Measurements from ENCODE around the gene SLC13A3. TPM values are rescaled to one million over a fixed set of nuclear protein-coding genes. Genes with fewer than 3 reads are reported as not detected.

The SLC13A3 gene
- total RNA-seq, 4 donors from 2014 or later, result 0.20 to 2.8 (median 1.1) TPM

DNA sequence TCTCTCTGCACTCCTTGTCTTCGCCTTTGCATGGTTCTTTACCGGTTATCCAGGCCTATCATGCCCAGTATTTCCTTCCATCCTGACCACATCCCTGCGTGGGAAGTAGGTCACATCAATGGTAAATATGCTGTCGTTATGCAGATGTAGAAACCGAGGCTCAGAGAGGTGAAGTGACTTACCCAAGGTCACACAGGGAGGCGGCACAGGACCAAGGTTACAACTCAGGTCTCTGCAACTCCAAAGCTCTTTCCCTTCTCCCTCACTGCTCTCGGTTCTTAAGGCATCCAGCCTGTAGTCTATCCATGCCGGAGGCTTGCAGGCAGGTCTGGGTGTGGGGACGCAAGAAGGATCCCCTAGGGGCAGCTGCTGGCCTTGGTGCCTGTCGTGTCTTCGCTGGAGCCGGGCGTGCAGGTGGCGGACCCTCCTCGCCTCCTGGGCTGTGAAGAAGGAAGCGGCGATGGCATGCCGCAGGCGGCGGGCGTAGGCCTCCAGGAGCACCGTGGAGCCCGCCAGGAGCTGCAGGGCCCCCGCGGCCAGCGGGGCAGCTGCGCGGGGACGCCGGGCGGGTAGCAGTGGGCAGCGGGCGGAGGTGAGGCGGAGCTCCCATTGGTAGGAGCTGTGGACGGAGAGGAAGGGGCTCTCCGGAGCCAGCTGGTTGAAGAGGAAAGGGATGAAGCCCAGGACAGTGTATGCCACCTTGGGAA, 109.9 kb downstream of the SLC13A3 start:
- Histone ChIP-seq H3K36me3 (no peaks in the 10 kb centered on the region), H3K27me3 (peaks cover 0 to 10% (median 7%) of the 10 kb centered on the region in 3 donors), H3K27ac (no peak overlapping the region), H3K4me3 (no peak overlapping the region), H3K9me3 (no peaks in the 10 kb centered on the region), H3K4me1 (no peaks in the 10 kb centered on the region)
- no peak for ATAC-seq
- in situ Hi-C loops (cut with MboI; ENCODE audit: low sequenced_read_pairs in 4 of 4), result loop anchor here in 1 of 4 donors (25.0 kb wide), 1 partner anchor 104 kb away; no protein-coding TSS in a partner anchor
- intact Hi-C loops (cut with DNase I; ENCODE audit: low total_unique reads), result no loop called here
- no peak for DNase-seq
- no peak for TF ChIP-seq POLR2A (IDR thresholded peaks at IDR 0.05)
- TF ChIP-seq, protein P1, sequence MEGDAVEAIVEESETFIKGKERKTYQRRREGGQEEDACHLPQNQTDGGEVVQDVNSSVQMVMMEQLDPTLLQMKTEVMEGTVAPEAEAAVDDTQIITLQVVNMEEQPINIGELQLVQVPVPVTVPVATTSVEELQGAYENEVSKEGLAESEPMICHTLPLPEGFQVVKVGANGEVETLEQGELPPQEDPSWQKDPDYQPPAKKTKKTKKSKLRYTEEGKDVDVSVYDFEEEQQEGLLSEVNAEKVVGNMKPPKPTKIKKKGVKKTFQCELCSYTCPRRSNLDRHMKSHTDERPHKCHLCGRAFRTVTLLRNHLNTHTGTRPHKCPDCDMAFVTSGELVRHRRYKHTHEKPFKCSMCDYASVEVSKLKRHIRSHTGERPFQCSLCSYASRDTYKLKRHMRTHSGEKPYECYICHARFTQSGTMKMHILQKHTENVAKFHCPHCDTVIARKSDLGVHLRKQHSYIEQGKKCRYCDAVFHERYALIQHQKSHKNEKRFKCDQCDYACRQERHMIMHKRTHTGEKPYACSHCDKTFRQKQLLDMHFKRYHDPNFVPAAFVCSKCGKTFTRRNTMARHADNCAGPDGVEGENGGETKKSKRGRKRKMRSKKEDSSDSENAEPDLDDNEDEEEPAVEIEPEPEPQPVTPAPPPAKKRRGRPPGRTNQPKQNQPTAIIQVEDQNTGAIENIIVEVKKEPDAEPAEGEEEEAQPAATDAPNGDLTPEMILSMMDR (IDR thresholded peaks at IDR 0.05 in 4 of 5, conservative IDR thresholded peaks at IDR 0.05 in 1 of 5), result no peak

DNA sequence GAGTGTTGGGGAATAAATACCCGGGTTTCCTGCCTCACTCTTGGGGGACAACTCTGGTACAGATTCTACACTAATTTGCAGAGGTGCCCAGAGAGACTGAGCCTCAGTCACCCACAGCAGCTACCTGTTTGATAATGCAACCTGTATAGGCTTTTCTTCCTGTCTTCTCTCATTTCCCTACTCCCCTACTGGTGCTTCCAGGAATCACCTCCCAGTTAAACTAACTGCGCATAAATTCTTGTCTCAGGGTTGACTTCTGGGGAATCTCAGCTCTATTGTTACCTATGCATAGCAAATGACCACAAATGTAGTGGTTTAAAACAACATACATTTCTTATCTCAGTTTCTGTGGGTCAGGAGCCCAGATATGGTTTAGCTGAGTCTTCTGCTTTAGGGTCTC, 112.1 kb downstream of the SLC13A3 start:
- peaks cover 0 to 10% (median 7%) of the 10 kb centered on the region in 3 donors for H3K27me3 ChIP-seq
- intact Hi-C loops (cut with DNase I; ENCODE audit: low total_unique reads), result no loop called here
- ATAC-seq (no peak), DNase-seq (no peak)
- H3K9me3 ChIP-seq, result no peaks in the 10 kb centered on the region
- TF ChIP-seq, protein P1 (IDR thresholded peaks at IDR 0.05 in 4 of 5, conservative IDR thresholded peaks at IDR 0.05 in 1 of 5), result no peak
- TF ChIP-seq POLR2A (IDR thresholded peaks at IDR 0.05), result no peak
- H3K4me1 ChIP-seq, result no peaks in the 10 kb centered on the region
- H3K27ac ChIP-seq, result no peak overlapping the region
- no peaks in the 10 kb centered on the region for H3K36me3 ChIP-seq
- in situ Hi-C loops (cut with MboI; ENCODE audit: low sequenced_read_pairs in 4 of 4), result loop anchor here in 1 of 4 donors (25.0 kb wide), 1 partner anchor 102 kb away; no protein-coding TSS in a partner anchor
- H3K4me3 ChIP-seq, result no peak overlapping the region

DNA sequence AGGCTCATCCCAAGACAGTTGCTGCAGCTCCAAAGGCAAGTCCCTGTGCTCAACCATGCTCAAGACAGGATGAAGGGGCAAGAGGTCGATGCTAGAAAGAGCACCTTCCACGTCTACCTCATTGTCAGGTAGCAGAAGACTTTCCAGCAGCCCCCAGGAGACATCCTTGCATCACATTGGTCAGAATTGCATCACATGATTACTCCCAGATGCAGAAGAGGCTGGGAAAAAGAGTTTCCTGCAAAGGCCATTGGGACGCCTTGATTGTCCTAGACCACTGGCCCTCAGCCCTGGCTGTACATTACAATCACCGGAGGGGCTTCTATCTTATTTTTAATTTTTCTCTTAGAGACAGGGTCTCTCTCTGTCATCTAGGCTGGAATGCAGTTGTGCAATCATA, 120.6 kb downstream of the SLC13A3 start:
- TF ChIP-seq, protein P1 (IDR thresholded peaks at IDR 0.05 in 4 of 5, conservative IDR thresholded peaks at IDR 0.05 in 1 of 5), result no peak
- no peak for TF ChIP-seq POLR2A (IDR thresholded peaks at IDR 0.05)
- no peak for DNase-seq
- Histone ChIP-seq H3K27ac (no peak overlapping the region), H3K27me3 (peaks cover 0 to 6% (median 3%) of the 10 kb centered on the region in 3 donors), H3K4me1 (no peaks in the 10 kb centered on the region), H3K9me3 (no peaks in the 10 kb centered on the region), H3K36me3 (no peaks in the 10 kb centered on the region), H3K4me3 (no peak overlapping the region)
- in situ Hi-C loops (cut with MboI; ENCODE audit: low sequenced_read_pairs in 4 of 4), result loop anchor here in 1 of 4 donors (25.0 kb wide), 1 partner anchor 93 kb away; no protein-coding TSS in a partner anchor
- no peak for ATAC-seq
- intact Hi-C loops (cut with DNase I; ENCODE audit: low total_unique reads), result no loop called here

DNA sequence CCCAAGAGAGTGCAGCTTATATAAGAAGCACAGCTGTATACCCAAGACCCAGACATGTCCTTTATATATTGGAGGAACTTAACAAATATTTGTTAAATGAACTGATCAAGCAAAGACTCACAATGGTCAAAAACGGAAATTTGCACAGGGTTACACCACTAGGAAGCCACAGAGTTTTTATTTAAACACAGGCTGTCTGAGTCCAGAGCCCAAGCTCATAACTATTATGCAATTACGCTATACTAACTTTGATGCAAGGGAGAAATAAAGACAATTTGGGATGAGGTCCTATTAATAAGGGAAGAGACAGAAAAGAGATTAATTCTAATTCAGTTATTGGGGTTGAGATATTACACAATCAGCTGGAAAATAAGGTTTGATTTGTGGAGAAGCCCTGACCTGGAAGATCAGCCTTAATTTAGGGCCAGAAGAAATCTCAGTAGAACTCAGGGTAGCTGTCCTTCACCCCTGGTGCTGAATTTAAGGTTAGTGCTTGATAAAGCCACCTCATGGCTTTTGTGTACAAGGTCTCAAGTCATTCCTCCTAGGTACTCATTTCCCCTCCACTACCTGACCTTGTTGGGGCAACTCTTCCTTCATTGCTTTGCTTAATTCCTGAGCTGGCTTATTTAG, 127.4 kb downstream of the SLC13A3 start:
- no peaks in the 10 kb centered on the region for H3K9me3 ChIP-seq
- H3K27me3 ChIP-seq, result peaks cover 0 to 6% (median 4%) of the 10 kb centered on the region in 3 donors
- no peak overlapping the region for H3K4me3 ChIP-seq
- in situ Hi-C loops (cut with MboI; ENCODE audit: low sequenced_read_pairs in 4 of 4) (no loop called here), intact Hi-C loops (cut with DNase I; ENCODE audit: low total_unique reads) (no loop called here)
- no peaks in the 10 kb centered on the region for H3K4me1 ChIP-seq
- ATAC-seq, result no peak
- H3K36me3 ChIP-seq, result no peaks in the 10 kb centered on the region
- no peak for DNase-seq
- H3K27ac ChIP-seq, result no peak overlapping the region
- TF ChIP-seq, protein P1 (IDR thresholded peaks at IDR 0.05 in 4 of 5, conservative IDR thresholded peaks at IDR 0.05 in 1 of 5), result no peak
- no peak for TF ChIP-seq POLR2A (IDR thresholded peaks at IDR 0.05)

Measured in gastrocnemius medialis (tissue), 4 donors.